Measurements from ENCODE around the gene ZNF639. TPM values are rescaled to one million over a fixed set of nuclear protein-coding genes. Genes with fewer than 3 reads are reported as not detected.

The ZNF639 gene
- total and polyA plus RNA-seq, 2 of the 13 experiments (the other 11 are each of a cell fraction or from before 2014, with no cell fraction given): 11.6 to 42.4 TPM

- TF ChIP-seq STAT6 (CRISPR knock-in tag; IDR thresholded peaks at IDR 0.05; ENCODE audit: borderline replicate concordance) (0 out of 2 replicates have a peak, but pooled peaks have one; percentile 10), ZNF773 (CRISPR knock-in tag; IDR thresholded peaks at IDR 0.05; ENCODE audit: borderline replicate concordance) (no peak), TFE3 (CRISPR knock-in tag; IDR thresholded peaks at IDR 0.05) (no peak), ZMYM2 (CRISPR knock-in tag; IDR thresholded peaks at IDR 0.05) (no peak), CBX5 (CRISPR knock-in tag; IDR thresholded peaks at IDR 0.05; ENCODE audit: borderline replicate concordance) (peak; percentile 61; the same call in 1 of the 2 replicates), ZNF891 (CRISPR knock-in tag; IDR thresholded peaks at IDR 0.05) (no peak; the same call in none of the 2 replicates), REPIN1 (CRISPR knock-in tag; IDR thresholded peaks at IDR 0.05; ENCODE audit: borderline replicate concordance, low read depth) (peak; percentile 54), ZNF513 (CRISPR knock-in tag; conservative IDR thresholded peaks at IDR 0.05) (no peak), ELF3 (CRISPR knock-in tag; IDR thresholded peaks at IDR 0.05) (peak; percentile 8; the same call in 1 of the 2 replicates), FOXA3 (CRISPR knock-in tag; IDR thresholded peaks at IDR 0.05) (0 out of 2 replicates have a peak, but pooled peaks have one; percentile 8), GATAD1 (CRISPR knock-in tag; IDR thresholded peaks at IDR 0.05) (no peak), BATF2 (CRISPR knock-in tag; IDR thresholded peaks at IDR 0.05) (no peak), SALL2 (CRISPR knock-in tag; IDR thresholded peaks at IDR 0.05) (peak; percentile 73), ZBTB20 (CRISPR knock-in tag; IDR thresholded peaks at IDR 0.05; ENCODE audit: borderline replicate concordance, low read depth) (no peak), CAMTA2 (CRISPR knock-in tag; IDR thresholded peaks at IDR 0.05; ENCODE audit: borderline replicate concordance) (0 out of 2 replicates have a peak, but pooled peaks have one; percentile 33), ZNF605 (CRISPR knock-in tag; IDR thresholded peaks at IDR 0.05) (0 out of 2 replicates have a peak, but pooled peaks have one; percentile 53), CENPT (CRISPR knock-in tag; IDR thresholded peaks at IDR 0.05; ENCODE audit: low read depth) (peak; percentile 78; the same call in 1 of the 2 replicates), TBP (CRISPR knock-in tag; IDR thresholded peaks at IDR 0.05) (no peak), HBP1 (CRISPR knock-in tag; IDR thresholded peaks at IDR 0.05; ENCODE audit: low read depth) (0 out of 2 replicates have a peak, but pooled peaks have one; percentile 18), ZNF768 (CRISPR knock-in tag; IDR thresholded peaks at IDR 0.05) (peak; percentile 37; the same call in 1 of the 2 replicates), ZNF703 (CRISPR knock-in tag; IDR thresholded peaks at IDR 0.05; ENCODE audit: borderline replicate concordance) (no peak; the same call in 1 of the 2 replicates)
These were observed at the start of gene ZNF639 (continued) for GRCh38 chr3:179322286-179323196.
